Peyer's patch (tissue), 4 donors: Measurements from ENCODE around the gene TSPAN14. TPM values are rescaled to one million over a fixed set of nuclear protein-coding genes. Genes with fewer than 3 reads are reported as not detected.
"Not testable (repeated sequence)": the region's sequence is repeated elsewhere in the genome, so short reads cannot be mapped to it uniquely, and the experiment has no call there.

Source experiments
- DNase-seq, 3 donors: peaks; one replicate each; pipeline ENCODE4 v3.0.0-alpha.2; 2017 to 2019
- H3K27ac ChIP-seq, 4 donors: fragments of 200-600 bp; sonication (generic); one replicate each; pipeline ENCODE4 v1.5.1; 2016 to 2019
- H3K27me3 ChIP-seq, 2 donors: fragments of 200-600 bp; sonication (generic); one replicate each; pipeline ENCODE4 v1.5.1; 2019
- H3K36me3 ChIP-seq, 3 donors: fragments of 200-600 bp; sonication (generic); one replicate each; pipeline ENCODE4 v1.5.1; 2016 to 2019
- H3K4me1 ChIP-seq, 4 donors: fragments of 200-600 bp; sonication (generic); one replicate each; pipeline ENCODE4 v1.5.1; 2016 to 2019
- H3K4me3 ChIP-seq, 4 donors: fragments of 200-600 bp; sonication (generic); 1 replicate in 3 of 4; 2 replicates in 1 of 4; pipeline ENCODE4 v1.5.1; 2016 to 2019; ENCODE audit warnings: mild to moderate bottlenecking in 1 of 4
- H3K9me3 ChIP-seq, 4 donors: fragments of 200-600 bp; sonication (generic); one replicate each; pipeline ENCODE4 v1.5.1; 2016 to 2019; ENCODE audit warnings: mild to moderate bottlenecking in 1 of 4
- POLR2A ChIP-seq, 2 donors: fragments of 450-650 bp; IDR thresholded peaks; one replicate each; pipeline ENCODE4 v1.5.1; 2017; ENCODE audit warnings: antibody characterized with exemption in 2 of 2, mild to moderate bottlenecking in 2 of 2, moderate library complexity in 2 of 2
- total RNA-seq, 4 donors: library from RNA; depleted of rRNA; stranded (reverse); fragments of >200 nt; gene quantifications; one replicate each; pipeline ENCODE4 v1.1.0, GENCODE V29; 2016
- TF ChIP-seq, protein P1 (sequence below), 6 experiments: fragments of 450-650 bp in 4 of 6; fragments of 200-600 bp in 2 of 6; sonication (generic) in 1 of 6; IDR thresholded peaks; one replicate each; pipeline ENCODE4 v1.5.1; 2017 to 2019; ENCODE audit warnings: antibody characterized with exemption in 6 of 6, mild to moderate bottlenecking in 3 of 6, moderate library complexity in 1 of 6

TSPAN14 gene
- total RNA-seq, 4 donors from 2014 or later = 51.2 to 72.0 (median 68.0) TPM

DNA sequence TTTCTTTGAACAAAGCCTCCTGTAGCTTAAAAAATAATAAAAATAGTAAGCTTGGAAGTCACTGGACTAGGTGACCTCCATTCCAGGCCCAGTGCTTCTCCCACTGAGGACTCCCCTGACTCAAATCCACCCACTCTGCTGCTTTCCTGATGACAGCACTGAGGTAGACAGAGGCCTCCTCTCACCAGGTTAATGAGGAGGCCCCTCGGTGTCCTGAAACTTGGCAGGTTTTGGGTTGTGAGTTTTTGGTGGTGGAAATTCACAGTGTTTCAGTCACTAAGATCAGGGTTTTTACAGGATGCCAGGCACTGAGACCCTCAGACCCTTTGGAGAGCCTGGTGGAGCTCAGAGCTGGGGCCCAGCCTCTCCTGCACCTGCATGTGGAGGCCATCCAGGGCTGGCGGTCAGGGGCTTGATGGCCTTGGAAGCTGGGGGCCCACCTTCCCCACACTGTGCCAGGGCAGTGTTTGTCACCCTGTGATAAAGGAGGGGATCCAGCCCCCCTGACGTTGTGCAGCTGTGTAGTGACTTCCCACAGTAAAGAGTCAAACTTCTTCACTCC is 19.1 kb downstream of the TSPAN14 start:
- peaks cover 0 to 69% (median 26%) of the 10 kb centered on the region in 4 donors for H3K4me1 ChIP-seq
- TF ChIP-seq, protein P1, sequence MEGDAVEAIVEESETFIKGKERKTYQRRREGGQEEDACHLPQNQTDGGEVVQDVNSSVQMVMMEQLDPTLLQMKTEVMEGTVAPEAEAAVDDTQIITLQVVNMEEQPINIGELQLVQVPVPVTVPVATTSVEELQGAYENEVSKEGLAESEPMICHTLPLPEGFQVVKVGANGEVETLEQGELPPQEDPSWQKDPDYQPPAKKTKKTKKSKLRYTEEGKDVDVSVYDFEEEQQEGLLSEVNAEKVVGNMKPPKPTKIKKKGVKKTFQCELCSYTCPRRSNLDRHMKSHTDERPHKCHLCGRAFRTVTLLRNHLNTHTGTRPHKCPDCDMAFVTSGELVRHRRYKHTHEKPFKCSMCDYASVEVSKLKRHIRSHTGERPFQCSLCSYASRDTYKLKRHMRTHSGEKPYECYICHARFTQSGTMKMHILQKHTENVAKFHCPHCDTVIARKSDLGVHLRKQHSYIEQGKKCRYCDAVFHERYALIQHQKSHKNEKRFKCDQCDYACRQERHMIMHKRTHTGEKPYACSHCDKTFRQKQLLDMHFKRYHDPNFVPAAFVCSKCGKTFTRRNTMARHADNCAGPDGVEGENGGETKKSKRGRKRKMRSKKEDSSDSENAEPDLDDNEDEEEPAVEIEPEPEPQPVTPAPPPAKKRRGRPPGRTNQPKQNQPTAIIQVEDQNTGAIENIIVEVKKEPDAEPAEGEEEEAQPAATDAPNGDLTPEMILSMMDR (IDR thresholded peaks at IDR 0.05) = no peak
- no peak for TF ChIP-seq POLR2A (IDR thresholded peaks at IDR 0.05)
- DNase-seq = peak in 1 of 3 donors; percentile 37
- H3K36me3 ChIP-seq = peaks cover 0 to 13% (median 0%) of the 10 kb centered on the region in 3 donors
- H3K27me3 ChIP-seq = no peaks in the 10 kb centered on the region
- H3K9me3 ChIP-seq = no peaks in the 10 kb centered on the region
- H3K27ac ChIP-seq = peak overlapping the region in 3 of 4 donors; percentile 0 to 71 (median 19)
- no peak overlapping the region for H3K4me3 ChIP-seq

DNA sequence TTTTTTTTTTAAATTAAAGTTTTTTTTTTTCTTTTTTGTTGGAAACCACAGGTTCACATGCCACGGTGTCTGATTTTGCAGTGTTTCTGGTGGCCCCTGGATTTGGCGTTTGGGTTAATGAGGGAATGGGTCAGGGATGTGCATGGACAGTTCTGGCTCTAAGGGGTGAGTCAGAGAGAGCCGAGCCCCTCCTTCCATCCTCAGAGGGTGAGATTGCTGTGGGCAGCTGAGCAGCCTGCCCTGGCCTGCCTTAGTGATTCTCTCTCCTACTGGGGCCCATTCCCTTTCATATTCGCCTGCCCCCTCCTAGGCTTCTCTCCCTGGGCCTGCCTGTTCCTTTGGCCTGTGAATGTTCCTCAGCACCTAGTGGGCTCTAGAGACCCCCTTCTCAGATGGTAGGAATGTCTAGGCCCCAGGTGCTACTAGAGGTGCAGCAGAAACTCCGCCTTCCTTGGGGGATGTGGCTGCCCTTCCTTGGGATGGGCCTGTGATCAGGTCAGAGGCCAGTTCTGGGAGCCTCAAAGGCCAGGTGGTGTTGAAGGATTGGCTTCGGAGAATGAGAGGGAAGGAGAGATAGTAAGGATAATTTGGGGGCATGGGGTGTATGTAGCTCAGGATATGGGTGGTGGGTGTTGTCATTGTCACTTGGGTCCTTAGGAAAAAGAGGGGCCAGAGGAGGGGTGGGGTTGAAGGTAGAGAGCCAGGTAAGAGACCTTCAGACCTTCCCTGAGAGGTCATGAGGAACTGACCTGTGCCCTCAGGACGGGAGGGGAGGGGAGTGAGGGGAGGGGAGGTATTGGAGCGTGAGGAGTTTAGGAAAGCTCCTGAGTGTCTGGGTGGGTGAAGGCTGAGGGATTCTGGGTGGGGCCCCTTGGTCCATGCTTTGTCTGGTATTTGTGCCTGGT is 19.8 kb downstream of the TSPAN14 start:
- Histone ChIP-seq H3K4me1 (peaks cover 0 to 61% (median 26%) of the 10 kb centered on the region in 4 donors), H3K27me3 (no peaks in the 10 kb centered on the region), H3K27ac (peak overlapping the region in 2 of 4 donors; percentile 14 to 27), H3K36me3 (peaks cover 0 to 13% (median 0%) of the 10 kb centered on the region in 3 donors), H3K4me3 (no peak overlapping the region), H3K9me3 (no peaks in the 10 kb centered on the region)
- TF ChIP-seq, protein P1 (IDR thresholded peaks at IDR 0.05) = no peak
- TF ChIP-seq POLR2A (IDR thresholded peaks at IDR 0.05) = no peak
- peak in 1 of 3 donors; percentile 40 for DNase-seq

DNA sequence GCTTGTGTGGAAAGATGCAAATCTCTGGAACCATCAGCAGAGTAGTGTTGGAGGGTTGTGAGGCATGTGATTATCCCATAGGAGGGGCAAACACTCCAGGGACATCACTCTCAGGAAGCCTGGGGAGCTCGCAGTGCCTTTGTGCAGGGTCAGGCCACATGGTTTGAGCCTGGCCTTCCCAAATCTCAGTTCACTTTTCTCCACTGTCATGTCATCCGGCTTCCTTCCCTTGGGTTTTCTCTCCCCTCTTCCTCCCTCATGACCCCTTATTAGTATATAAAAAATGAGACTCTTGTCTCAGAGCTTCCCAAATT is 20.4 kb downstream of the TSPAN14 start:
- H3K4me1 ChIP-seq = peaks cover 0 to 55% (median 26%) of the 10 kb centered on the region in 4 donors

DNA sequence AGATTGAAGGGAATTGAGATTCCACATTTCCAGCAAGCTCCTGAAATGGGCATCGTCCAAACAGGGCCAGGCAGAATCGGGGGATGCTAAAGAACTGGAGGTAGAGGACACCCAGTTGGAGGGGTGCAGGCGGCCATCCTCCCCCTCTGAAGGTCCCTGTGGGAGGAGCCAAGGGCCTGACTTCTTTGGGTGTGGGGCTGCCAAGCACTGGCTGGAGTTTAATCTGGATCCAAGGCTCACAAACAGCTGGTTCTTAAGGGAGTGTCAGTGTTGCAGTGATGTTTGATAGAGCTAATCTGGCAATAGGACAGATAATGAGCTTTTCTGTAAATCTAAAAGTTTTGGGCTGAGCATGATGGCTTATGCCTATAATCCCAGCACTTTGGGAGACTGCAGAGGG is 20.8 kb downstream of the TSPAN14 start:
- Histone ChIP-seq H3K27ac (no peak overlapping the region), H3K4me3 (no peak overlapping the region), H3K4me1 (peaks cover 0 to 51% (median 26%) of the 10 kb centered on the region in 4 donors), H3K27me3 (no peaks in the 10 kb centered on the region), H3K9me3 (no peaks in the 10 kb centered on the region), H3K36me3 (peaks cover 0 to 13% (median 0%) of the 10 kb centered on the region in 3 donors)
- DNase-seq = peak in 1 of 3 donors; percentile 26
- no peak for TF ChIP-seq POLR2A (IDR thresholded peaks at IDR 0.05)
- TF ChIP-seq, protein P1 (IDR thresholded peaks at IDR 0.05) = no peak

More for the DNA sequence above, 20.4 kb downstream of the TSPAN14 start:
- H3K27me3 ChIP-seq = no peaks in the 10 kb centered on the region
- H3K9me3 ChIP-seq = no peaks in the 10 kb centered on the region
- no peak overlapping the region for H3K27ac ChIP-seq
- DNase-seq = peak in 1 of 3 donors; percentile 40
- peaks cover 0 to 13% (median 0%) of the 10 kb centered on the region in 3 donors for H3K36me3 ChIP-seq
- no peak for TF ChIP-seq POLR2A (IDR thresholded peaks at IDR 0.05)
- TF ChIP-seq, protein P1 (IDR thresholded peaks at IDR 0.05) = no peak
- no peak overlapping the region for H3K4me3 ChIP-seq

DNA sequence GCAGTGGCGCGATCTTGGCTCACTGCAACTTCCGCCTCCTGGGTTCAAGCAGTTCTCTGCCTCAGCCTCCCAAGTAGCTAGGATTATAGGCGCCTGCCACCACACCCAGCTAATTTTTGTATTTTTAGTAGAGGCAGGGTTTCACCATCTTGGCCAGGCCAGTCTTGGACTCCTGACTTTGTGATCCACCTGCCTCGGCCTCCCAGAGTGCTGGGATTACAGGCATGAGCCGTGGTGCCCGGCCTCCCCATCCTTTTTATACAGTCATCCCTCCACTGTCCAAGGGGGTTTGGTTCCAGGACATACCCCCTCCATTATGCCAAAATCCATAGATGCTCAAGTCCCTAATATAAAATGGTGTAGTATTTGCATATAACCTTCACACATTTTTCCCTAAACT is 21.5 kb downstream of the TSPAN14 start:
- DNase-seq = peak in 1 of 3 donors; percentile 30
- H3K27me3 ChIP-seq, H3K4me3 ChIP-seq, H3K9me3 ChIP-seq, H3K27ac ChIP-seq, H3K36me3 ChIP-seq: not testable (repeated sequence)
- peaks cover 0 to 48% (median 24%) of the 10 kb centered on the region in 4 donors for H3K4me1 ChIP-seq

DNA sequence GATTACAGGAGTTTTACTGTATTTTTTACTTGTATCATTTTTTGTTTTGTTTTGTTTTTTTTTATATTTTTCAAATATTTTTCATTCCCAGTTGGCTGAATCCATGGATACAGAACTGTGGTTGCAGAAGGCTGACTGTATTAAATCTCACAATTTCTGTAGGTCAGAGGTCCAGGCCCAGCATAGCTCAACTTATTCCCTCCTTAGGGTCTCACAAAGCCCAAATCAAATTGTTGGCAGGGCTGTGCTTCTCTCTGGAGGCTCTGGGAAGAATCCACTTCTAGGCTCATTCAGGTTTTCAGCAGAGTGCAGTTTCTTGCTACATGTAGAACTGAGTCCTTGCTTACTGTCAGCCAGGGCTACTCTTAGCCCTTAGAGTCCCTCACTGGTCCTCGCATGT is 22.6 kb downstream of the TSPAN14 start:
- H3K27ac ChIP-seq = no peak overlapping the region
- peak in 1 of 3 donors; percentile 34 for DNase-seq

More for the DNA sequence above, 22.6 kb downstream of the TSPAN14 start:
- H3K9me3 ChIP-seq = no peaks in the 10 kb centered on the region
- no peaks in the 10 kb centered on the region for H3K36me3 ChIP-seq
- no peak overlapping the region for H3K4me3 ChIP-seq
- no peak for TF ChIP-seq POLR2A (IDR thresholded peaks at IDR 0.05)
- TF ChIP-seq, protein P1 (IDR thresholded peaks at IDR 0.05) = no peak
- peaks cover 0 to 39% (median 18%) of the 10 kb centered on the region in 4 donors for H3K4me1 ChIP-seq
- H3K27me3 ChIP-seq = no peaks in the 10 kb centered on the region
